GM18520 (cell line): ENCODE results near the gene TSPO.

ENCODE experiments used
- ATAC-seq: cut with Tn5 transposase; IDR thresholded peaks from one replicate; pipeline ENCODE4 v1.9.1; 2021; ENCODE audit not compliant: unreplicated experiment

The TSPO gene

DNA sequence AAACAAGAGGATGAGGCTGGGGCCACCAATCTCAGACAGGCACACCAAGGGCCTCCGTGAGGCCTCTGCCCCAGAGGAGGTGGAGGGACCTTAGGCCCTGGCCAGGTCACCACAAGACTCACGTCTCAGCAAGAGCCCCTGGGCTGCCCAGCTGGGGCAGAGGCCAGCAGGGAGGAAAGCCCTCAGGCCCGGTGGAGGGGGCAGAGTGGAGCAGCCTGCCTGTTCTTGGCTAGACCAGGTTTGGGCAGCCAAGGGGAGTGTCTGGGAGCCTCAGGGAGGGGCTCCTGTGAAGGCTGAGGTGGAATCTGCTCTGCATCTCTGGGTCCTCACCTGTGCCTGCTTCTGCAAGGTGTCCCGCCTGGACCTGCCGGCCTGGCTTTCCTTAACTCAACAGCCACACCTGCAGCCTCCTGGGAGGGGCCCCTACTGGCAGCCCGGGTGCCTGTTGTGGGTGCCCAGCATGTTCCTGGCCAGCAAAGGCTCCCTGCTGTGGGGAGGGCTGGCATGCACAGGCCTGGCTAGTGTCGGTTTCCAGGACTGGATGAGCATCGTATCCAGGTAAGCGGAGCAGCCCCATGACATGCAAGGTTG is 23.7 kb downstream of the TSPO start:
- ATAC-seq: no peak

- no peak for ATAC-seq
Measured at GRCh38 chr22:43176090-43176489, 24.7 kb downstream of the TSPO start.

- ATAC-seq: no peak
Measured at GRCh38 chr22:43177479-43177878, 26.1 kb downstream of the TSPO start.

- ATAC-seq: no peak
Measured at GRCh38 chr22:43179146-43179910, 28.0 kb downstream of the TSPO start.

GRCh38 chr22:43179911-43180195 is 28.5 kb downstream of the TSPO start:
- ATAC-seq: no peak

DNA sequence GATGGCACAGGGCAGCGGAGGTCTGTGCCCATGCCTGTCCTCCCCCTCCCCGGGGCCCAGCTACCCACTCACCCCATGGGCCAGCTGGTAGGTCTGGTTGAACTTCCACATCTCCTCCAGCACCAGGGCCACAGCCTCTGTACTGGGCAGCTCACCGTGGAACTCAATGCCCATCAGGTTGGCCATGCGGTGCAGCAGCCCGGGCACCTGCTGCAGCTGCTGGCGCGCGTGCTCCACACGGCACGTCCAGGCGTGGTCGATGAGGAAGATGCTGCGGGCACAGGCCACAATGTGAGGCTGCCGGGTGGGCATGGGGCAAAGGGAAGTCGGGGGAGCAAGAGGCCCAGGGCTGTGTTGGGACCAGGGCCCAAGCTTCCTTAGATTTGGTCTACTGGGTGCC is 29.3 kb downstream of the TSPO start:
- no peak for ATAC-seq

- no peak for ATAC-seq
Measured at GRCh38 chr22:43181321-43182076, 30.1 kb downstream of the TSPO start.

DNA sequence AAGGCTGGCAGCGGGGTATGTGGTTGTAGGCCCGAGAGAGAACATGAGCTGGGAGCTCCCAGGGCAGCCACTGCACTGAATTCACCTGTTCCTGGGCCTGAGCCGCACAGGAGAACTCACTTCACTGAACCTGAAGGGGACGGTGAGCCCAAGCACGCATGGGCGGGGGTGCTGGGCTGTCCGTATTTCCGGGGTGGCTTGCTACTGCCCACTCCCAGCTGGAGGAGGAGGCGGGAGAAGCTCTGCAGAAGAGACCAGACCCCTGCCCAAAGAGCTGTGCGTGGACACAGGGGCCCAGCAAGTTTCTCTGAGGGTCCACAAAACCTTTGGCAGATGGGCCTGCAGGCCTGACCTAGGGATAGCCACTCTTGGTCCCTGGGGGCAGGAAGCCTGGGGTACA is 30.8 kb downstream of the TSPO start:
- ATAC-seq: no peak

DNA sequence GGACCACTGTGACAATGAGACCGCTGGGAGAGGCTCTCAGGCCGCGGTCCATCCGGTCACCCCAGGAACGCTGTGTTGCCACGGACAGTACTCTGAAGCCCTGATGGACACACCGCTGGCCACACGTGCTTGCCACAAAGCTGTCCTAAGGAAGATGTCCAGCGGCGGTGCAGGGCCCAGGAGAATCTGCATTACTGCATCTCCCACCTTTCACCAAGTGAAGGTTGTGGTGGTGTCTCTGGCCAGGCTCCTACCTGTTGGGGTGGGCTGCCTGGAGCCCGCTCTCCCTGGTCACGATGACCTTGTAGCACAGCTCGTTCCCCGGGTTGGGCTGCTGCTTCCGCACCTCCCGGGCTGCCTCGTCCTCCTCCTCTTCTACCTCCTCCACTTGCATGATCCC is 31.4 kb downstream of the TSPO start:
- no peak for ATAC-seq

GRCh38 chr22:43183496-43184277 is 32.3 kb downstream of the TSPO start:
- no peak for ATAC-seq

- ATAC-seq: no peak
Measured at GRCh38 chr22:43185860-43186261, 34.5 kb downstream of the TSPO start.

DNA sequence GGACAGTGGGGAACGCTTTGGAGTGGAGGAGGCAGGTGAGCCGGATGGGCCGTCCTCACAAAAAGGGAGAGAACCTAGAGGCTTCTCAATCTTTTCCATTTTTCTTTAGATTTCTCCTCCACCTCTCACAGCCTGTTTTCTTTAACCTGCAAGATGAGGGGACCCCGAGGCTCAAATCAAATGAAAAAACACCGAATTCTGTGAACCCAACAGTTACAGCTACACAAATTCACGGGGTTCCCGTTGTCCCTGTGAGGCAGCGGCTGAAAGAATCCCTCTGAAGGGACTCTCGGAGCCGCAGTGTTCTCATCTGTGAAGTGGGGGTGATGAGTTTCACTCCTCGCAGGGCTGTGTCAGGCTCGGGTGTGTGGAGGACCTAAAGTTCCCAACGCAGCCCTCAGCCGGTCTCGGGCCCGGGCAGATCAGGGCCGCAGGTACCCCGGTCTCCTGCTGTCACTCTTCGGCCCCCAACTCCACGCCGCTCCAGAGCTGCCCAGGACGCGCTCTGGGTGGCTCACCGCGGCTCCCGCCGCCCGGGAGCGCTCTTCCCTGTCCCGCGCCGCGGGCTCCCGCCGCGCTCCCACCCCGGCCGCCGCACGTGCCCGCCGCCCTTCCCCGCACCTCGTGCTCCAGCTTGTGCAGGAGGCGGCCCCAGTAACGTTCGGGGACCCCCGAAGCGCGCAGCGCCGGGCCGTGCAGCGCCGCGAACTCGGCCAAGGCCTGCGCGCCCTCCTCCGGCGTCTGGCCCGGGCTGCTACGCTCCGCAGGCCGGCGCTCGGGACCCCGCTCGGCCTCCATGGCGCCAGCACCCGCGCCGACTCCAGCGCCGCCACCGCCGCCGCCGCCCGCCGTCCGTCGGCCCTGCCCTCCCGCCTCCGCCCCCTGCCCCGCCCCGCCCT is 35.2 kb downstream of the TSPO start, which contains the start of gene TTLL12:
TTLL12 (minus strand) TSS at position 863 of the 899 bp plus-strand sequence; CDS start at position 798, 65 bp downstream.
- ATAC-seq: peak; percentile 29

GRCh38 chr22:43187171-43188099 is 36.1 kb downstream of the TSPO start:
- ATAC-seq: peak; percentile 72

- no peak for ATAC-seq
Measured at GRCh38 chr22:43188829-43189545, 37.6 kb downstream of the TSPO start.

GRCh38 chr22:43191831-43192230 is 40.5 kb downstream of the TSPO start:
- ATAC-seq: no peak

DNA sequence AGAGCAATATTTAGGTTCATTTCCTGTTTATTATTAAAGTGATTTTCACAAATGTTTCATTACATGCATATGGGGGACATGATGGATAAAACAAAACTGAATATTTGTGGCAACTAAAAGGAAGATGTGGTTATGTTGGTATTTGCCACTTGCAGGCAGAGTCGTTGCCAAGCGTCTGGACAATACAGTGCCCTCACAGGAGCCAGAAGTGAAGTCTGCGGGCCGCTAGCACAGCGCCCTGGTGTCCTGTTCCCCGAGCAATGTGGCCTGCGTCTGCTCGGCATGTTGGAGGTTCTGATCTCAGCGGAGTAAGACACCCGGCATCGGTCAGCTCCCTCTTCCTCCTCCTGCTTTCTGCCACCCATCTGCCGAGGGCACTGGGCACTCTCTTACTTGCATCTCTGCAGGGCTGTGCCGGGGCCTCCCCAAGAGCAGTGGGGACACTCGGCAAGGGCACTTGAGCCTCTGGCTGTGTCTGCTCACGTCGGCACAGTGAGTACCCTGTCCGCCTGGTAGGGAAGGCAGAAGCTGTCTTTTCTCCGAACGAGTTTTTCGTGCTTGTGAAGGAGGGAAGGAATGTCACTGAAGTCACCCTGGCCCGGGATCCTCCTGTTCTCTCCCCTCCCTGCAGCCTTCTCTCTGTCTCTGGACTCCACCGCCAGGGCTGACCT is 46.0 kb downstream of the TSPO start:
- no peak for ATAC-seq

GRCh38 chr22:43198126-43198525 is 46.8 kb downstream of the TSPO start:
- ATAC-seq: no peak

DNA sequence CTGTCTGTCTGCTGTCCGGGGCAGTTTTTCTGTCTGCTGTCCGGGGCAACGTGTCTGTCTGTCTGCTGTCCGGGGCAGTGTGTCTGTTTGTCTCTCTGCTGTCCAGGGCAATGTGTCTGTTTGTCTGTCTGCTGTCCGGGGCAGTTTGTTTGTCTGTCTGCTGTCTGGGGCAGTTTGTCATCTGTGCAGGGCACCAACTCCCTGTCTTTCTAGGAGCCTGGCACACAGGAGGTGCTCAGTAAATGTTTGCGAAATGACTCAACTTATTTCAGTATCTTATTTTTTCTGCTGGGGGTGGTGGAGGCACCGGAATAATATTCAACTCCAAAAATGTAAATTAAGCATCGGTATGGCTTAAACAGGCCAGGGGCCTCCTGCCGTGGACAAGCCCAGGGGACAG is 47.6 kb downstream of the TSPO start:
- no peak for ATAC-seq
